Stimulated activated CD4-positive, alpha-beta T cell treated with anti-CD3 and anti-CD28 coated beads, Interleukin-4, amount 100 ng/mL, for 24 hours (primary cell): ENCODE data around the gene NCOA6.
"Not testable (repeated sequence)": the region's sequence is repeated elsewhere in the genome, so short reads cannot be mapped to it uniquely, and the experiment has no call there.

Experiments
- DNase-seq: peaks from one replicate; pipeline ENCODE4 v3.0.0-alpha.2; 2020

Gene NCOA6

GRCh38 chr20:34717230-34718095 is 108.0 kb downstream of the NCOA6 start:
- DNase-seq, result no peak

GRCh38 chr20:34716921-34717229 is 108.6 kb downstream of the NCOA6 start:
- no peak for DNase-seq

- DNase-seq, result no peak
These were observed 110.1 kb downstream of the NCOA6 start for GRCh38 chr20:34715384-34715783.

- DNase-seq, result not testable (repeated sequence)
These were observed 111.4 kb downstream of the NCOA6 start for GRCh38 chr20:34713944-34714515.

- DNase-seq, result peak; percentile 37
These were observed 112.1 kb downstream of the NCOA6 start for GRCh38 chr20:34713194-34713943.

GRCh38 chr20:34712525-34713192 is 112.8 kb downstream of the NCOA6 start:
- DNase-seq, result no peak

GRCh38 chr20:34711813-34712430 is 113.5 kb downstream of the NCOA6 start:
- DNase-seq, result no peak

GRCh38 chr20:34710861-34711574 is 114.4 kb downstream of the NCOA6 start:
- DNase-seq, result no peak

GRCh38 chr20:34710568-34710839 is 114.9 kb downstream of the NCOA6 start:
- DNase-seq, result no peak

GRCh38 chr20:34709831-34710567 is 115.5 kb downstream of the NCOA6 start:
- no peak for DNase-seq

GRCh38 chr20:34709044-34709830 is 116.2 kb downstream of the NCOA6 start:
- peak; percentile 74 for DNase-seq

GRCh38 chr20:34708621-34709043 is 116.8 kb downstream of the NCOA6 start:
- peak; percentile 53 for DNase-seq

- DNase-seq, result no peak
These were observed 118.3 kb downstream of the NCOA6 start for GRCh38 chr20:34706912-34707784.

GRCh38 chr20:34706302-34706875 is 119.1 kb downstream of the NCOA6 start:
- no peak for DNase-seq

- no peak for DNase-seq
These were observed 119.8 kb downstream of the NCOA6 start for GRCh38 chr20:34705397-34706301.

GRCh38 chr20:34705008-34705396 is 120.4 kb downstream of the NCOA6 start:
- DNase-seq, result no peak

GRCh38 chr20:34704177-34705007 is 121.1 kb downstream of the NCOA6 start, which contains the start of gene TP53INP2:
Gene TP53INP2 (plus strand): TSS chr20:34704344. CDS start chr20:34708740, 4,396 bp downstream.
- DNase-seq, result peak; percentile 80
